ENCODE results near the gene SH2D7. TPM values are rescaled to one million over a fixed set of nuclear protein-coding genes. Genes with fewer than 3 reads are reported as not detected.

Gene SH2D7
- total RNA-seq, 1 donor from 2014 or later: not detected

- no peak for DNase-seq (ENCODE audit: extremely low read depth, low read depth, low spot score)
Observed at GRCh38 chr15:78060232-78060631, 32.1 kb upstream of the SH2D7 start.

GRCh38 chr15:78061963-78062427 lies 30.4 kb upstream of the SH2D7 start:
- DNase-seq (ENCODE audit: extremely low read depth, low read depth, low spot score): no peak

- DNase-seq (ENCODE audit: extremely low read depth, low read depth, low spot score): no peak
Observed at GRCh38 chr15:78063217-78063616, 29.1 kb upstream of the SH2D7 start.

GRCh38 chr15:78063970-78064385 lies 28.4 kb upstream of the SH2D7 start:
- no peak for DNase-seq (ENCODE audit: extremely low read depth, low read depth, low spot score)

GRCh38 chr15:78064544-78064943 lies 27.8 kb upstream of the SH2D7 start:
- DNase-seq (ENCODE audit: extremely low read depth, low read depth, low spot score): no peak

GRCh38 chr15:78065284-78065872 lies 27.0 kb upstream of the SH2D7 start:
- DNase-seq (ENCODE audit: extremely low read depth, low read depth, low spot score): no peak

GRCh38 chr15:78065973-78066946 lies 26.1 kb upstream of the SH2D7 start:
- DNase-seq (ENCODE audit: extremely low read depth, low read depth, low spot score): no peak

GRCh38 chr15:78067328-78068228 lies 24.8 kb upstream of the SH2D7 start:
- DNase-seq (ENCODE audit: extremely low read depth, low read depth, low spot score): no peak

GRCh38 chr15:78069052-78069414 lies 23.3 kb upstream of the SH2D7 start:
- DNase-seq (ENCODE audit: extremely low read depth, low read depth, low spot score): no peak

GRCh38 chr15:78069462-78070029 lies 22.8 kb upstream of the SH2D7 start:
- no peak for DNase-seq (ENCODE audit: extremely low read depth, low read depth, low spot score)

GRCh38 chr15:78070049-78070700 lies 22.2 kb upstream of the SH2D7 start:
- DNase-seq (ENCODE audit: extremely low read depth, low read depth, low spot score): no peak

- DNase-seq (ENCODE audit: extremely low read depth, low read depth, low spot score): no peak
Observed at GRCh38 chr15:78071383-78071782, 21.0 kb upstream of the SH2D7 start.

GRCh38 chr15:78072080-78072892 lies 20.1 kb upstream of the SH2D7 start:
- no peak for DNase-seq (ENCODE audit: extremely low read depth, low read depth, low spot score)

- no peak for DNase-seq (ENCODE audit: extremely low read depth, low read depth, low spot score)
Observed at GRCh38 chr15:78073046-78073787, 19.1 kb upstream of the SH2D7 start.

GRCh38 chr15:78075490-78076230 lies 16.7 kb upstream of the SH2D7 start:
- DNase-seq (ENCODE audit: extremely low read depth, low read depth, low spot score): peak; percentile 74

GRCh38 chr15:78076231-78077052 lies 15.9 kb upstream of the SH2D7 start:
- no peak for DNase-seq (ENCODE audit: extremely low read depth, low read depth, low spot score)

Measured in glomerular endothelial cell (primary cell).